Skeletal muscle tissue (tissue), 4 donors: ENCODE data around the gene RANGRF. TPM values are rescaled to one million over a fixed set of nuclear protein-coding genes. Genes with fewer than 3 reads are reported as not detected.

Experiments used
- H3K27ac ChIP-seq: one replicate; pipeline ENCODE4 v1.7.0; 2013; ENCODE audit warnings: mild to moderate bottlenecking, low read depth, low read length, inconsistent platforms
- H3K27me3 ChIP-seq, 3 donors: one replicate each; pipeline ENCODE4 v1.7.0; 2013; ENCODE audit warnings: low read length in 3 of 3; ENCODE audit not compliant: control insufficient read depth in 3 of 3, insufficient read depth in 3 of 3
- H3K36me3 ChIP-seq, 3 donors: one replicate each; pipeline ENCODE4 v1.7.0; 2013; ENCODE audit warnings: low read length in 3 of 3; ENCODE audit not compliant: control insufficient read depth in 3 of 3, insufficient read depth in 3 of 3
- H3K4me1 ChIP-seq, 3 donors: one replicate each; pipeline ENCODE4 v1.7.0; 2013; ENCODE audit warnings: low read length in 3 of 3, mild to moderate bottlenecking in 3 of 3; ENCODE audit not compliant: control insufficient read depth in 3 of 3, insufficient read depth in 3 of 3
- H3K4me3 ChIP-seq, 3 donors: one replicate each; pipeline ENCODE4 v1.7.0; 2013; ENCODE audit warnings: low read length in 3 of 3
- H3K9ac ChIP-seq, 3 donors: one replicate each; pipeline ENCODE4 v1.7.0; 2013; ENCODE audit warnings: low read length in 3 of 3, mild to moderate bottlenecking in 3 of 3, moderate library complexity in 2 of 3, low read depth in 1 of 3
- H3K9me3 ChIP-seq, 3 donors: one replicate each; pipeline ENCODE4 v1.7.0; 2013; ENCODE audit warnings: low read length in 3 of 3; ENCODE audit not compliant: control insufficient read depth in 3 of 3
- total RNA-seq: library from RNA; depleted of rRNA; stranded (reverse); fragments of >200 nt; gene quantifications from one replicate; pipeline ENCODE4 v1.2.3, GENCODE V29; 2014
- donor health status: Osteomylitis.

Gene RANGRF
- total RNA-seq, 1 donor from 2014 or later = 6.8 TPM

GRCh38 chr17:8256291-8256690 is 32.2 kb upstream of the RANGRF start:
- H3K4me1 ChIP-seq = no peaks in the 10 kb centered on the region
- H3K4me3 ChIP-seq = no peak overlapping the region
- no peaks in the 10 kb centered on the region for H3K27me3 ChIP-seq
- no peak overlapping the region for H3K9ac ChIP-seq
- H3K27ac ChIP-seq = no peak overlapping the region
- peaks cover 36 to 43% (median 40%) of the 10 kb centered on the region in 3 donors for H3K36me3 ChIP-seq
- H3K9me3 ChIP-seq = no peaks in the 10 kb centered on the region

GRCh38 chr17:8256691-8257090 is 31.8 kb upstream of the RANGRF start:
- Histone ChIP-seq H3K27me3 (no peaks in the 10 kb centered on the region), H3K9me3 (no peaks in the 10 kb centered on the region), H3K27ac (no peak overlapping the region)

GRCh38 chr17:8257801-8258200 is 30.7 kb upstream of the RANGRF start:
- H3K4me1 ChIP-seq = no peaks in the 10 kb centered on the region
- no peak overlapping the region for H3K4me3 ChIP-seq
- H3K9ac ChIP-seq = no peak overlapping the region
- H3K9me3 ChIP-seq = no peaks in the 10 kb centered on the region
- no peak overlapping the region for H3K27ac ChIP-seq
- peaks cover 41 to 56% (median 51%) of the 10 kb centered on the region in 3 donors for H3K36me3 ChIP-seq
- no peaks in the 10 kb centered on the region for H3K27me3 ChIP-seq

More at GRCh38 chr17:8256691-8257090, 31.8 kb upstream of the RANGRF start:
- Histone ChIP-seq H3K9ac (no peak overlapping the region), H3K4me3 (no peak overlapping the region), H3K4me1 (no peaks in the 10 kb centered on the region), H3K36me3 (peaks cover 38 to 47% (median 44%) of the 10 kb centered on the region in 3 donors)

- no peak overlapping the region for H3K4me3 ChIP-seq
- H3K9me3 ChIP-seq = no peaks in the 10 kb centered on the region
- H3K4me1 ChIP-seq = no peaks in the 10 kb centered on the region
- H3K27me3 ChIP-seq = no peaks in the 10 kb centered on the region
- H3K36me3 ChIP-seq = peaks cover 51 to 67% (median 59%) of the 10 kb centered on the region in 3 donors
- no peak overlapping the region for H3K9ac ChIP-seq
- H3K27ac ChIP-seq = no peak overlapping the region
These were observed 24.1 kb upstream of the RANGRF start for GRCh38 chr17:8264320-8264719.

GRCh38 chr17:8264836-8265542 is 23.5 kb upstream of the RANGRF start:
- H3K27ac ChIP-seq = no peak overlapping the region
- H3K9ac ChIP-seq = no peak overlapping the region
- H3K27me3 ChIP-seq = no peaks in the 10 kb centered on the region
- H3K9me3 ChIP-seq = no peaks in the 10 kb centered on the region
- peaks cover 54 to 66% (median 63%) of the 10 kb centered on the region in 3 donors for H3K36me3 ChIP-seq
- H3K4me1 ChIP-seq = no peaks in the 10 kb centered on the region
- no peak overlapping the region for H3K4me3 ChIP-seq

- H3K9ac ChIP-seq = no peak overlapping the region
- no peak overlapping the region for H3K4me3 ChIP-seq
- H3K4me1 ChIP-seq = no peaks in the 10 kb centered on the region
- no peaks in the 10 kb centered on the region for H3K27me3 ChIP-seq
- no peaks in the 10 kb centered on the region for H3K9me3 ChIP-seq
- H3K36me3 ChIP-seq = peaks cover 52 to 65% (median 60%) of the 10 kb centered on the region in 3 donors
- no peak overlapping the region for H3K27ac ChIP-seq
These were observed 21.6 kb upstream of the RANGRF start for GRCh38 chr17:8266648-8267479.

- no peak overlapping the region for H3K27ac ChIP-seq
- H3K4me3 ChIP-seq = no peak overlapping the region
- no peak overlapping the region for H3K9ac ChIP-seq
- peaks cover 50 to 60% (median 55%) of the 10 kb centered on the region in 3 donors for H3K36me3 ChIP-seq
- no peaks in the 10 kb centered on the region for H3K27me3 ChIP-seq
- no peaks in the 10 kb centered on the region for H3K9me3 ChIP-seq
- no peaks in the 10 kb centered on the region for H3K4me1 ChIP-seq
These were observed 20.9 kb upstream of the RANGRF start for GRCh38 chr17:8267480-8268147.

GRCh38 chr17:8268550-8269298 is 19.7 kb upstream of the RANGRF start:
- Histone ChIP-seq H3K27me3 (no peaks in the 10 kb centered on the region), H3K27ac (no peak overlapping the region), H3K4me1 (no peaks in the 10 kb centered on the region), H3K36me3 (peaks cover 40 to 50% (median 44%) of the 10 kb centered on the region in 3 donors), H3K9me3 (no peaks in the 10 kb centered on the region), H3K4me3 (no peak overlapping the region), H3K9ac (no peak overlapping the region)

- Histone ChIP-seq H3K36me3 (peaks cover 7 to 16% (median 10%) of the 10 kb centered on the region in 3 donors), H3K9me3 (no peaks in the 10 kb centered on the region), H3K9ac (no peak overlapping the region), H3K27me3 (peaks cover 0 to 2% (median 0%) of the 10 kb centered on the region in 3 donors), H3K4me1 (no peaks in the 10 kb centered on the region), H3K4me3 (no peak overlapping the region), H3K27ac (no peak overlapping the region)
These were observed 16.0 kb upstream of the RANGRF start for GRCh38 chr17:8272421-8272820.
